ENCODE data around the gene NUP210.

Gene NUP210

DNA sequence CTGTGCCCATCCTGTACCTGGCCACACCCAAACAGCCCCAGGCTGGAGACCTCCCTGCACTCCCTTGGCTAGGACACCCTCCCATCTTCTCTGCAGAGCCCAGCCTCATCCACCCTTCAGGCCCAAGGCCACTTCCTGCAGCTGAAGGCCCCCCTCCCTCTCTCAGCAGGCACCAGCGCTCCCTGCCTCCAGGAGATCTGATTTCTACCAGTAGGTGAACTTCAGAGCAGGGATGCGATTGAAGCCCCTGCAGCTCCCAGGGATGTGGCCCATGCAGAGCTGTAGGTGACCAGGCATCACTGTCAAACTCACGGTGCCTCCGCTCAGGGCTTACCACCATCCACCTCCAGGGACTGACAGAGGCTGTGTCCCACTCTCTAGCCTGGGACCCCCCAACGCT lies 96.3 kb downstream of the NUP210 start:
- DNase-seq (ENCODE audit: low spot score) = no peak

DNA sequence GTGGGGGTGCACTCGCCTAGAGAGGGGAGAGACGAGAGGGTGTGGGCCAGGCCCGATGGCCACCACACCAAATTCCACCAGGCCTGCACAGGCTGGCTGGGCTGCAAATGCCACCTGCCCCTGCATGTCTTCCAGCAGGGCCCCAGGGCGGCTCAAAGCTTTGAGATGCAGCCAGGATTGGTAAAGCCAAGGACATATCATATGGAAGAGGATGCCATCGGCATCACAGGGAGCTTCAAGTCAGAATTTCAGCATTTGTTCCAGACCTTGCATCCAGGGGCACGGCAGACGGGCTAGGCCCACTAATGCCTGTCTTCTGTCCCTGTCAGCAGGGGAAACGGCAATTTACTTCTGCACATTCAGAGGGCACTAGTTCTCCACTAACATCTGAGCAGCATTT lies 97.8 kb downstream of the NUP210 start:
- DNase-seq (ENCODE audit: low spot score) = no peak

DNA sequence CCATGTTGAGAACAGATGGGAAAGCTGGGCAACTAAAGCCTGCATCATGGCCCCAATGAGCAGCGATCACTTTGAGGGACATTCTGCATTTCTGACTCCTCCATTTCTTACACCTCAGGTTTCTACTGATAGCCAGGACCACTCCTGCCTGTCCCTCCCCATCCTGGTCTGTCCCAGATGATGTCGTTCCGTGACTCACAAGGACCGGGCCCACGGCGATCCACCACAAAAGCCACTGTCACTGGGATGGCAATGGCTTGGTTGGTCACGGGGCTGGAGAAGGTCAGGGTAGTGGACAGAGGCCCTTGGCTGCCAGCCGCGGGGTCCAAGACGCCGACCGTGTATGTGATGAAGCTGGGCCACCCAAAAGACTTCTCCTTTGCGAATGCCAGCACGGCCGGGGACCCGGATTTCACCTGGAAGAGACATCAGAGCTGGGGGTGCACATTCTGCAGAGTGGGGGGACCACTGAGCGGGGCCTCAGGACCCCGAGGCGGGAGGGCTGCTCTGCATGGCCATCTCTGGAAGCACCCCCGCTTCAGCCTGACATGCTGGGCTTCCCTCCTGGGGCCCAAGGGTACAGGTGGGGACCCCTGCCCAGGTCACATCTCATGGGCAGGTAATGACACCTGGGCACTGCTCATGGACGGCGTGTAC lies 100.4 kb downstream of the NUP210 start:
- DNase-seq (ENCODE audit: low spot score) = no peak

DNA sequence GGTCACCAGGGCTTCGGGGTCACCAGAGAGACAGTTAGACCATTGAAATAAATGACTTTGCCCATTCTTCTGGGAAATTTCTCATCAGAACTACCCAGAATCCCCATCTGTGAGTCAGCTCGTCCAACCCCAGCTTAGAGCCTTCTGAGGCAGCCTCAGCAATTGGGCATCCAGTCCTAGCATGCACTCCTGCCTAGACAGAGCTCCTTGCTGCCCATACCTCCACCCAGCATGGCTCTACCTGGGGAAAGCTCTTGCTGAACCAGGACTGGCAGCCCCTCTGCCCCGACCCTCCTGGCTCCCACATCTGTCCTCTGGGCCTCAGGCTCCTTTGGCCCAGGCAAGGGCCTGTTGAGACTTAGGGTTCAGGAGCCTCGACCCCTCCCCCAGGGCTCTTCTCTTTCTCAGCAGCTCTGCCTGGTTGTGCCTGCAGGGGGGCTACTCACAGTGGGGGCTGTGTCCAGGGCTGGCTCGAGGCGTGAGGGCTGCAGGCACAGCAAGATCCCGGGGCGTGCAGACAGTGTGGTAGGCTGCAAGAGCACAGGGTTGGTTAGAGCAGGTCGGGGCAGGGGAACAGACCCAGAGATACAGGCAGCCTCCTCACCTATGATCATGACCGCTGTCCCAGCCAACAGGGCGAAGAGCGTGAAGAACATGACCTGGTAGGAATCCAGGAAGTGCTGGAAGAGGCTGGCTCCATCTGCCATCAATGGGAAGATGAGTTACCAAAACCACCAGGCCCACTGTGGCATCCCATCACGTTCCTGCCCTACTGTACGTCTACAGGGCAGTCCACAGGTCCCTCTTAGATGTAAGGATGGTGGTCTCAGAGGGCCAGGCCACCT lies 101.3 kb downstream of the NUP210 start:
- DNase-seq (ENCODE audit: low spot score) = no peak

DNA sequence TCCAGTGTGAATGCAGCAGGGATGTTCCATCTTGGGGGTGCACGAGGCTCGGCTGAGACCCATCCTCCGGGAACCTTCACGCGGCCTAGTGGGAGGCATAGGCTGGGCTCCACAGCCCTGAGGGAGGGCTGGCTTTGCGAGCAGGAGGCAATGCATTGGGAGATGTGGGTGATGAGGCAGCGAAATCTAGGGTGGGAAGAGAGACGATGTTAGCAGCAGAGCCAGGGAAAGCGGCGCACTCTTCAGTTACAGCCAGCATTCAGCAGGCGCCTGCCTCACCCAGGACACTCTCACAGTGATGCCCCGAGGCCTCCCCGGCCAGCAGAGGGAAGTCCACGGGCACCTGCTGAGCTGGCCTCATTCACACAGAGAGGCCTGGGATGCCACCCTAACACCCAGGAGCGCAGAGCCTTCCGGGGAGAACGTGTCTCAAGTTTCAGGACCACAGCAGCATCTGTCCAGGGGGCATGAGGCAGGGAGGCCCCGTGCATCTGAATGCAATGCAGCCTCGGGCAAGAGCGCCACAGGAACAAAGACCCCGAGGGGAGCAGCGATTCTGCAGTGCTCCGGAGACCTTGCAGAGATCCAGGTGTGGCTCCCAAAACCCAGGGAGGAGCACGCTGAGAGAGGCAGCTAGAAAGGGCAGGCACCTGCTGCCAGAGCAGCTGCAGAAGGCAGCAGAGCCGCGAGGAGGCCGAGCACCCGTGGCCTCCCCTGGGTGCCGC lies 102.4 kb downstream of the NUP210 start:
- no peak for DNase-seq (ENCODE audit: low spot score)

DNA sequence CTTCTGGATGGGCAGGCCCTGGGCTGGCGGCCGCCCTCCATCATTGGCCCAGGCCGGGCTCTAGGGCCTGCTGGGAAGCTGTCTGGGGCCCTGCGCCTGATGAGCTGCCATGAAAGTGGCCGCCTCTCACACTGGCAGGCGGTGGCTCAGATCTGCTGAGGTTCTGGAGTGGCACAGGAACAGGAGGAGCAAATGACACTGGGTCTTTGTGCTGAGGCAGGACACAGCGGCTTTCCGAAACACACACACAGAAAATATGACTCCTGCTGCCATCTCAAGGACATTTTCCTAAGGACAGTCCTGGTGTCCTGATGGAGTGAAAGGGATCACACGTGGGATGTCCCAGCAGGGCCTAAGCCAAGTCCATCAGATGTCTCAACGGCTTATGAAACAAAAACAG lies 103.5 kb downstream of the NUP210 start:
- DNase-seq (ENCODE audit: low spot score) = no peak

DNA sequence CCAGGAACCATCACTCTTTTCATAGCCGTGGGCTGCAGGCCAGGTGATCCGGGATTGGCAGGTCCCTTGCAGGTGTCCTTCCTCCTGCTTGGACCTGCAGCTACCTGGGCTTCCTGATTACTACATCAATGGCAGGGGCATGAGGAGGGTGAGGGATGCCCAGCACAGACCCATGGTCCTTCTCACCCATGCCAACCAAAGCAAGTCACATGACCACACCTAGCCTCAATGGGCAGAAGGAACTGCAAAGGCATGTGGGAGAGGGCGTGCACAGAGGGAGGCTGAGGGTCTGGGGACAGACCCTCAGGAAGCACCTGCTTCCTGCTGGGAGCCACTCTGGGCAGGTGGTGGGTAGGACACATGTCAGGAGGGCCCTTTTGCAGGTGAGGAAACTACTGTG lies 105.2 kb downstream of the NUP210 start:
- no peak for DNase-seq (ENCODE audit: low spot score)

DNA sequence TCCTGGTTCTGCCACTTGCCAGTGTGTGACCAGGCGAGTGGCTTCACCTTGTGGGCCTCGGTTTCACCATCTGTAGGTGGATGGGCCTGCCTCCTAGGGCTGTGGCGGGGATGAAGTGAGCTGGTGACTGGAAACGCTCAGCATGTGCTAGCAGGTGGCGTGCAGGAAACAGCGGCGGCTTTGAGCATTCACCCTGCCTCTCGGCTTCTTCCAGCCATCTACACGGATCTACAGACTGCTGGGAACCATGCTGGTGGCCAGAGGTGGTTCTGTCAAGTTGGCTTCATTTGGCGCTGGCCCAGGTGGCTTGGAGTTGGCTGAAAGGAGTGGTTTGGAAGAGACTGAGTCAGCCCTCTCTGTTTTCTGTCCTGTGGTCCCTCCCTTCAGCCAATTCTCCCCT lies 106.3 kb downstream of the NUP210 start:
- DNase-seq (ENCODE audit: low spot score) = no peak

DNA sequence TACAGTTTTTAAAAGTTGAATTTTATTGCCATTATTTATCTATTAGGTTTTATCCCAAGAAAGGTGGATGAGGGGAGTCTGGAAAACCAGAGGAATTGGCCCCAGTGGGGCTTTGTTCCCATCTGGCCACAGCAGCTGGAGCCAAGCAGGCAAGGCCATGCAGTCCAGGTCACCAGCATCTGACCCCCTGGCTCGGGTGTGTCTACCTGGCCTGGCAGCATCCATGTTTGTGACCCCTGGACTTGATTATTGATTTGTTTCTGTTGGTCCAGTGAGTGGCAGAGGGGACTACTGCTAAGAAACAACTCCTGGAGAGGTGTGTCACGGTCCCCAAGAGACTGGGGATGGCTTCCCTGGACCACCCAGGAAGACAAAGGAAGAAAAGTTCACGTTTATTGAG lies 111.1 kb downstream of the NUP210 start:
- no peak for DNase-seq (ENCODE audit: low spot score)

DNA sequence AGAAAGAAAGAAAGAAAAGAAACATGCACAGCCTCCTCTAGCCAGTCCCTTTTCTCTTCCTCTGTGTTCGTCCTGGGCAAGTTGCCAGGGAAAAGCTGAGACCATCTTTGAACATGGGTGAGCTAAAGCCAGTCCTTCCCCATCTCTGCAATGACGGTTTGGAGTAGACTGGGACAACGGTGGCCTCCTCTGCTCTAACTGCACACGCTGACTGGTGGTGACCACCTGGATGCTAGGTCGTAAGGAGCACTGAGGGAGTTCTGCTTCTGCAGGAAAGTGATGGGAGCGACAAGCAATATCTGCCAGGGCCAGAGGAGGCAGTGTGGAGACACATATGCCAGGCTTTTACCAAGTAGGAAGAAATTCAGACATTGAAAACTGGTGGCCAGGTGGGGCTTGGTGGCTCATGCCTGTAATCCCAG lies 111.7 kb downstream of the NUP210 start:
- DNase-seq (ENCODE audit: low spot score) = peak; percentile 72

DNA sequence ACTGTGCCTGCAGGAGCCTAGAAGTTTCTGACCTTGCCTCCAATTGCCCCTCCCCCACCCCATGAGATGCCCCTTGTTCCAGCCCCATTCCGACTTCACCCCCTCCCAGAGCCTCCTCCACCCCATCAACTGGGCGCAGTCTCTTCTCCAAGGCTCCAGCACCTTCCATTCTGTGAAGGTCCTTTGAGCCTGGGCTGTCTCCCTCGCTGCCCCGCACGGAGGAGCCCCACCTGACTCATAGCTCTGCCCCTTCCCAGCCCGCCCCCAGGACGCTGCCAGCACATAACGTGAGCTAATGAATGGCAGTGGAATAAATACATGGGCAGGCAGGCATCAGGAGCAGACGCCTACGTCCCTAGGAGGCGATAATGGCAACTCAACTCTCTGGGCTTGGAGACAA lies 113.1 kb downstream of the NUP210 start:
- no peak for DNase-seq (ENCODE audit: low spot score)

DNA sequence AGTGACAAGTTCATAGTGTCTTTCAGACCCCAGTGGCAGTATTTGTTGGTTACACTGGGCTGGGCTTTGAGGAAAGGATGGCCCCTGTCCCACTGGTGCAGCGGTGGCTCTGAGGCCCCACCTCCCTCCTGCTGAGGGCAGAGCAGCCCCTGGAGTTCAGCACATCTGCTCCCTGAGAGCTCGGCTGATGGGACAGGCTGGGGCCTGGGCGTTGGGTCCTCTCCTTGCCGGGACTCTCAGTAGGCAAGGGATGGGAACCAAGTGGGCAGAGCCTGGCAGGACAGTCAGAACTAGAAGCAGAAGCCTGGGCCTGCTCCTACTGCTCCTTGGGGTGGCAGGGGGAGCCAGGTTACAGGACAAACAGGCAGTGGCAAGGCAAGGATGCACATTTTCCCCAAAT lies 114.5 kb downstream of the NUP210 start:
- no peak for DNase-seq (ENCODE audit: low spot score)

DNA sequence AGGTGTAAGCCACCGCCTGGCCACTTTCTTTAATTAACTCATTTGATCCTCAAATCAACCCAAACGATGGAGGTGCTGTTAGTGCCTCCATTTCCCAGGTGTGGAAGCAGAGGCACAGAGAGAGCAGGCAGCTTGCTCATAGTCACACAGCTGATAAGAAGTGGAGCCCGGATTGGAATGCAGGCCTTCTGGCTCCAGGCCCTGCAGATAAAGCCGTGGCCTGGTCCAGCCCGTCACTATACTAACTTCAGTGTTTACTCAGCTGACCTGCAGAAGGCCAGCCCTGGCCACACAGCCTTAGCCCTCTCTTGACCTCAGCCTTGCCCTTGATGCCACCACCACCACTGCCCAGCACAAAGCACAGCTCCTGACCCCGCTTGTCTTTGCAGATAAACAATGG lies 116.7 kb downstream of the NUP210 start:
- DNase-seq (ENCODE audit: low spot score) = no peak

DNA sequence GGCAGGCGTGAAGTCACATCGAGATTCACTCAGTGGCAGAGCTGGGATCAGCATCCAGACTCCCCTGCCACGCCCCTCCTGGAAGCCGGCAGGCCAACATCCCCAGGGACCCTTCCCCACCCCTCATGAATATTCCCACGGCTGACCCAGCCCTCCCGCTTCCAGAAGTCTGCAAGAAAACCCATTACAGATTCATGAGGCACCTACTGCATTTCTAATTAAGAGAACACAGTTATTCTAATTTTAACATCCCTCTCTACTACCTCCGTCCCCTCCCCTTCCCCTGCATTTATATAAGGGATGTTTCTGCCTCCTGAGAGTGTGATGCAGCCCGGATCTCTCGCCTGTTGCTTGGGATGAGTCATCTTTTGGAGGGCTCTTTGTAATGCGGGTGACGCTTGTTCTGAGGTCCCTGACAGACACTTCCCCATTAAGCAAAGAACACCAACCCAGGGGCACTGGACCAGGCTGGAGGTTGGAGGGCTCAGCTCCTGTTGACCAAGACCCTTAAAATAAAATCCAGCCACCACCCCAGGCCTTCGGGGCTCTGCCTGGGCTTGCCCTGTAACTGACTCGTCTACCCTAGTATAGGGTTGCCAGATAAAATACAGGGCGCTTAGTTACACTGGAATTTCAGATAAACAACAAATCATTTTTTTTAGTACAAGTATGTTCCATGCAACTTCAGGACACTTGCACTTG lies 118.7 kb downstream of the NUP210 start:
- DNase-seq (ENCODE audit: low spot score) = no peak

DNA sequence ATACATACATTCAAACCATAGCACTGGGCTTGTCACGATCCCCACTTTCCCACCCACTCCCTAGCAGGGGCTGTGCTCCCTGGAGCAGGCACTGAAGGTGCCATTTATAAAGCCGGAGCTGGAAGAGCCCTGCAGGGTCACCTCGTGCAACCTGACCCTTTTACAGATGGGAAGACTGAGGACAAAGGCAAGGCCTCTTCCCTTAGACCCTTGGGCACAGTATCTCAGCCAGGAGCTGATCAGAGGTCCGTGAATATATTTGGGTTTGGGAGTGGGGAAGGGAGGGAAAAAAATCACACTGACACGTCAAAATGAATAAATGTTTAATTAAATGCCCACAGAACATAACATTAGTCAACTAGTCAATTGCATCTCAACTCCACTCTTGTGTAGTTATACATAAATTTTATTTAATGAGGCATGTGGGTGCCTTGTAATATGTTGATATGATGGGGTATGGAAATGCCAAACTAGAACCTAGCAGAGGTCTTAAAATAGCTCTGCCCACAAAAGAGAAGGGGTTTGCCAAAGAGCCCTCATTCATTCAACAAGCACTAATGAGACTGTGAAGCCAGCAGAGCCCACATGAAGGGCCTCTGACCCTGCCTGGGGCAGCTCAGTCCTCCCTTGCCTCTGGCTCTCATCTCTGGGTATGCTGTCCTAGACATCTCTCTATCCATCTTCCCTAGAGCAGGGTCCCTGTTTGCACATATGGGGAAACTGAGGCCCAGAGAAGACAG lies 119.4 kb downstream of the NUP210 start:
- DNase-seq (ENCODE audit: low spot score) = no peak

DNA sequence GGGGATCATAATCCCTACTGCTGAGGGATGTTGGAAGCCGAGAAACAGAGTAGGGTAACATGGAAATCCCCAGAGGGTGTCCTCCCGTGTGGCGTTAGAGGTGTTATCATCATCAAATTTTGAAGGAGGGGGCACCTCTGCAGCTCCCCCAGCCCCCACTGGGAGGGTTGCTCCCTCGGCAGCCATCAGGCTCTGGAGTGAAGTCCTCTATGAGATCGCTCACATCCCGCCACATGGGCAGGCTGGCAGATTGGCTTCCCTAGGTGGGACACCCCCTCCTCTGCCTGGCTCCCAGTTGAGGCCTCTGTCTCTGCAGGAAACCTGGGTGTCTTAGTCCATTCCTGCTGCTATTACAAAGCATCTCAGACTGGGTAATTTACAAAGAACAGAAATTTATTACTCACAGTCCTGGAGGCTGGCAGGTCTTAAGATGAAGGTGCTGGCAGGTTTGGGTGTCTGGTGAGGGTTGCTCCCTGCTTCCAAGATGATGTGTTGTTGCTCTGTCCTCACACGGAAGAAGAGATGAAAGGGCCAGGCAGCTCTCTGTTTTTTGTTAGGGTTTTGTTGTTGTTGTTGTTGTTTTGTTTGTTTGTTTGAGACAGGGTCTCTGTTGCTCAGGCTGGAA lies 120.5 kb downstream of the NUP210 start:
- no peak for DNase-seq (ENCODE audit: low spot score)

DNA sequence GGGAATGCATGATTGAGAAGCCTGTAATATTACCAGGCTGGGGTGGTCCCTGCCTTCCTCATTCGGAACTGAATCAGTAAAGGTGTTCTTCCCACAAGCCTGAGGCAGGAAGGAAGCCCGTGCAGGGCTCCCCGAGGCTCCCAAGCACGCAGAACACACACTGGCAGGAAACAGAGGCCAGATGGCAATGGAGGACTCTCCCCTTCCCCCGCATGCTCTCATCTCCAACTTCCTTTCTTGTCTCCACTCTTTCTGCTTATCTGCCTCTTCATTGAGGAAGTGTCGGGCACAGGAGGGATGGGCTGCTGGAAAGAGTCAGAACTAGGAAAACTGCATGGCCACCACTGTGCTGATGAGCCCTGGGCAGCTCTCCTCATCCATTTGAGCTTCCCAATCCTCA lies 123.5 kb downstream of the NUP210 start:
- DNase-seq (ENCODE audit: low spot score) = no peak

DNA sequence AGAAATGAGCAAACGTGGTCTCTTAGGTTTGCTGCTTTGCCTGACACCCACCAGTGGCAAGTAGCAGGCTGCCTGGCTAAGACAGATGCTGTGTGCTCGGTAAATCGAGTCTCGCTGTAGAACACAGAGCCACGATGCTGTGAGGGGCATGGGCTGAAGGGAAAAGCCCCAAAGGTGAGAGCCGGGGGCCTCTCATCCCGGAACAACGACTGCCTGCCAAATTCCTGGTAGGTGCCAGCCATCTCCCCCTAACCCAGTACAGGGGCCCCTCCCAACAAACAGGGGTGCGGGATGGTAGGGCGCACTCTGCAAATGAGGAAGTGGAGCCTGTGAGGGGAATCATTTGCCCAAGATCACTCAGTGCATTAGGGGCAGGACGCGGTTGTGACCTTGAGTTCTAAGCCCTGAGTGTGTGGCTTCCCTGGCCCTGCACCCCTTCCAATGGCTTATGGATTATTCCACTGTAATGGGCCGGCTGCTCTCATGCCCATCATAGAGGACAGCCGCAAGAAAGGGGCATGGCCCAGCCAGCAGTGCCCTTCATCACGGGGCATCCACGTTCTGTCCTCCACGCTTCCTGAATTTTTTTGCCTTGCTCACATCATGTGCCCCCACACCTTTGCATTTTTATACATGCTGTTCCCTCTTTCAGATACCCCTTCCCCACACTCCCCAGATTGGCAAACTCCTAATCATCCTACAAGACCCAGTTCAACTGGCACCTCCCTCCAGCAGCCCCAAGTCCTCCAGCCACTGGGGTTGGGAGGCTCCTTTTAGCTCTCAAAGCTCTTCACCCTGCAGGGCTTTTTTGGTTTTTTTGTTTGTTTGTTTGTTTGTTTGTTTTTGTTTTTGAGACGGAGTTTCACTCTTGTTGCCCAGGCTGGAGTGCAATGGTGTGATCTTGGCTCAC lies 125.4 kb downstream of the NUP210 start:
- no peak for DNase-seq (ENCODE audit: low spot score)

DNA sequence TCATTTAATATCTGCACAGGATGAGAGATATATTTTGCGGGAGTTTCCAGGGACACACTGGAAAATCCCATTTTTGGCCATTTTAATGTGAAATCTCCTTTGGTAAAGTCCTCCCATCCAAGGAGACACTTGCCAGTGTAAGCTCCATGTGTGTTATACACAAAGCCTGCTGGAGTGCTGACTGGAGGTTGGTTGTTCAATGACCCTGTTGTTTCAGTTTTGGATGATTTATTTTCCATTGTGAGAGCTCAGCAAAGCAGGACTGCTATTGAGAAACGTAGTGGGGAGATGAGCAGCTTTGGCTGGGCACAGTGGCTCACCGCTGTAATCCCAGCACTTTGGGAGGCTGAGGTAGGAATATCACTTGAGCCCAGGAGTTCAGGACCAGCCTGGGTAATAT lies 127.7 kb downstream of the NUP210 start:
- DNase-seq (ENCODE audit: low spot score) = no peak

DNA sequence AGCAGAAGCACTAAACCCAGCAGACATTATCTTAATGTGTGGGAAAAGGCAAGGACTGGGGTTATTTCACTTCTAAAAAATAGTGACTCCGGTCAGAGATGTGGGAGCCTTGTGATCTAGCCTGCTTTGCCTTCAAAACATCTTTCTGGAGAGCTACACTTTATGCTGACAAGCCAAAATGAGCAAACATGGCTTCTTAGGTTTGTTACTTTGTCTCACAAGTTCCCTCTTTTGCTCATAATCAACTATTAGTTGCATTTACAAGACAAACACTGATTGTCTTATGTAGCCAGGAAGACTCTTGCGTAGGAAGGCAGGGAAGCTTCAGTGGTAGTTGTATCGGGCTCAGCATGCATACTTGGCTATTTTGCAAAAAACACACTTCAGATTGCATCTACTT lies 129.2 kb downstream of the NUP210 start:
- no peak for DNase-seq (ENCODE audit: low spot score)

All from NAMALWA (cell line).